HepG2 (cell line): Measurements from ENCODE around the gene ST8SIA2.

ENCODE experiments used
- BCL6 ChIP-seq: IDR thresholded peaks from 2 replicates; pipeline ENCODE4 v1.6.1; 2016; ENCODE audit warnings: missing genetic modification reagents, missing compliant biosample characterization
- POLR2A ChIP-seq, 2 experiments: IDR thresholded peaks; 2 replicates each; pipeline ENCODE4 v1.6.1; 2011; ENCODE audit warnings: low read depth in 2 of 2, low read length in 2 of 2, mild to moderate bottlenecking in 1 of 2, moderate library complexity in 1 of 2; ENCODE audit not compliant: insufficient read depth in 1 of 2

GRCh38 chr15:92343924-92344643 is 49.6 kb upstream of the ST8SIA2 start:
- TF ChIP-seq BCL6 (CRISPR knock-in tag) (no peak), POLR2A (IDR thresholded peaks at IDR 0.05; ENCODE audit: insufficient read depth in 1 of 2, low read depth in 2 of 2, low read length in 2 of 2) (no peak)
